ENCODE results near the gene MTFP1. TPM values are rescaled to one million over a fixed set of nuclear protein-coding genes. Genes with fewer than 3 reads are reported as not detected.

Gene MTFP1
- total RNA-seq, 6 experiments from 2014 or later = 4.2 to 30.1 (median 9.1) TPM

DNA sequence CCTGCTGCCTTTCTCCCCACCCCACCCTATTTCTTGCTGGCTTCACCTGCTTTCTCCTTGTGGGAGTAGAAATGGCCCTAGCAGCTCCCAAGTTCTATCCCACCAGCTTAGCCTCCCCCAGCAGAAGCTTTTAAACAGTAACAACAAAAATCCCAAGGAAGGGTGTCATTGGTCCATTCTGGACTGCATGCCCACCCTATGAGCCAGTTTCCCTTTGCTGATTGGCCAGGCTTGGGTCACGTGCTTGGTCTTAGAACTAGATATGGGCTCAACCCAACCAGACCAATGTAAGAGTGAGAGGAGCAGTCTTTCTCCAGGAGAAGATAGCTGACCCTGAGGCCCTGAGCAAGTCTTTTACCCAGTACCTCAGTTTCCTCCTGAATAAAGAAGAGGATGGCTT lies 2.3 kb downstream of the MTFP1 start:
- H3K9me3 ChIP-seq = no peaks in the 10 kb centered on the region
- intact Hi-C loops (cut with DNase I) = loop anchor here in 1 of 2 donors (2.0 kb wide), 1 partner anchor 37 kb away; no protein-coding TSS in a partner anchor
- H3K4me3 ChIP-seq = no peak overlapping the region
- peaks cover 0 to 38% (median 8%) of the 10 kb centered on the region in 4 donors for H3K4me1 ChIP-seq
- no peak for TF ChIP-seq POLR2A (IDR thresholded peaks at IDR 0.05)
- TF ChIP-seq, protein P1, sequence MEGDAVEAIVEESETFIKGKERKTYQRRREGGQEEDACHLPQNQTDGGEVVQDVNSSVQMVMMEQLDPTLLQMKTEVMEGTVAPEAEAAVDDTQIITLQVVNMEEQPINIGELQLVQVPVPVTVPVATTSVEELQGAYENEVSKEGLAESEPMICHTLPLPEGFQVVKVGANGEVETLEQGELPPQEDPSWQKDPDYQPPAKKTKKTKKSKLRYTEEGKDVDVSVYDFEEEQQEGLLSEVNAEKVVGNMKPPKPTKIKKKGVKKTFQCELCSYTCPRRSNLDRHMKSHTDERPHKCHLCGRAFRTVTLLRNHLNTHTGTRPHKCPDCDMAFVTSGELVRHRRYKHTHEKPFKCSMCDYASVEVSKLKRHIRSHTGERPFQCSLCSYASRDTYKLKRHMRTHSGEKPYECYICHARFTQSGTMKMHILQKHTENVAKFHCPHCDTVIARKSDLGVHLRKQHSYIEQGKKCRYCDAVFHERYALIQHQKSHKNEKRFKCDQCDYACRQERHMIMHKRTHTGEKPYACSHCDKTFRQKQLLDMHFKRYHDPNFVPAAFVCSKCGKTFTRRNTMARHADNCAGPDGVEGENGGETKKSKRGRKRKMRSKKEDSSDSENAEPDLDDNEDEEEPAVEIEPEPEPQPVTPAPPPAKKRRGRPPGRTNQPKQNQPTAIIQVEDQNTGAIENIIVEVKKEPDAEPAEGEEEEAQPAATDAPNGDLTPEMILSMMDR (IDR thresholded peaks at IDR 0.05) = no peak
- H3K36me3 ChIP-seq = no peaks in the 10 kb centered on the region
- 100% methylated on average over 1 of the region's 1 CpG for WGBS (ENCODE audit: insufficient coverage, low coverage, low lambda C conversion rate, missing lambda C conversion rate)
- H3K27me3 ChIP-seq = no peaks in the 10 kb centered on the region
- no peak overlapping the region for H3K27ac ChIP-seq
- DNase-seq (peak in 1 of 3 donors; percentile 12), ATAC-seq (no peak)

- no peak overlapping the region for H3K4me3 ChIP-seq
- H3K36me3 ChIP-seq = no peaks in the 10 kb centered on the region
- H3K27ac ChIP-seq = no peak overlapping the region
- TF ChIP-seq POLR2A (IDR thresholded peaks at IDR 0.05) = no peak
- TF ChIP-seq, protein P1 (IDR thresholded peaks at IDR 0.05) = no peak
- no peaks in the 10 kb centered on the region for H3K9me3 ChIP-seq
- no peak for DNase-seq
- no peak for ATAC-seq
- peaks cover 0 to 26% (median 8%) of the 10 kb centered on the region in 4 donors for H3K4me1 ChIP-seq
- no peaks in the 10 kb centered on the region for H3K27me3 ChIP-seq
- WGBS (ENCODE audit: insufficient coverage, low coverage, low lambda C conversion rate, missing lambda C conversion rate) = 65% methylated on average over 4 of the region's 4 CpGs
- intact Hi-C loops (cut with DNase I) = no loop called here
Observed at GRCh38 chr22:30429887-30430286, 4.3 kb downstream of the MTFP1 start.

- H3K4me3 ChIP-seq = no peak overlapping the region
- no peaks in the 10 kb centered on the region for H3K9me3 ChIP-seq
- H3K36me3 ChIP-seq = no peaks in the 10 kb centered on the region
- no peaks in the 10 kb centered on the region for H3K27me3 ChIP-seq
- WGBS (ENCODE audit: insufficient coverage, low coverage, low lambda C conversion rate, missing lambda C conversion rate) = no CpG with 5 or more reads among the region's 4 CpGs
- peaks cover 0 to 18% (median 7%) of the 10 kb centered on the region in 4 donors for H3K4me1 ChIP-seq
- no peak overlapping the region for H3K27ac ChIP-seq
- DNase-seq = peak in 1 of 3 donors; percentile 39
- no peak for ATAC-seq
- intact Hi-C loops (cut with DNase I) = no loop called here
- no peak for TF ChIP-seq POLR2A (IDR thresholded peaks at IDR 0.05)
- TF ChIP-seq, protein P1 (IDR thresholded peaks at IDR 0.05) = no peak
Observed at GRCh38 chr22:30430933-30431332, 5.4 kb downstream of the MTFP1 start.

GRCh38 chr22:30432096-30432495 lies 6.5 kb downstream of the MTFP1 start:
- DNase-seq (peak in 1 of 3 donors; percentile 51), ATAC-seq (peak; percentile 24 to 58 (median 40))
- Histone ChIP-seq H3K4me3 (no peak overlapping the region), H3K27me3 (no peaks in the 10 kb centered on the region), H3K27ac (no peak overlapping the region), H3K9me3 (no peaks in the 10 kb centered on the region), H3K36me3 (no peaks in the 10 kb centered on the region), H3K4me1 (peaks cover 0 to 14% (median 7%) of the 10 kb centered on the region in 4 donors)
- no CpG with 5 or more reads among the region's 4 CpGs for WGBS (ENCODE audit: insufficient coverage, low coverage, low lambda C conversion rate, missing lambda C conversion rate)
- TF ChIP-seq, protein P1 (IDR thresholded peaks at IDR 0.05) = no peak
- no peak for TF ChIP-seq POLR2A (IDR thresholded peaks at IDR 0.05)
- intact Hi-C loops (cut with DNase I) = no loop called here
